NB4 (cell line): ENCODE data around the gene CCDC178.

ENCODE experiments used
- DNase-seq: peaks from one replicate; pipeline ENCODE4 v3.0.0; 2010; ENCODE audit warnings: low read depth
- H3K4me3 ChIP-seq: one replicate; pipeline ENCODE4 v1.5.1; 2011; ENCODE audit warnings: mild to moderate bottlenecking, low read depth, low read length, moderate library complexity
- MAX ChIP-seq: IDR thresholded peaks from 2 replicates; pipeline ENCODE4 v1.6.1; 2011; ENCODE audit warnings: low read depth, low read length
- MYC ChIP-seq: IDR thresholded peaks from 2 replicates; pipeline ENCODE4 v1.6.1; 2011; ENCODE audit warnings: low read depth, low read length
- POLR2A ChIP-seq: IDR thresholded peaks from 2 replicates; pipeline ENCODE4 v1.6.1; 2011; ENCODE audit warnings: mild to moderate bottlenecking; ENCODE audit not compliant: insufficient read length; ENCODE audit errors: extremely low read depth
- TF ChIP-seq, protein P1 (sequence below): IDR thresholded peaks from one replicate; pipeline ENCODE4 v1.5.1; 2012; ENCODE audit warnings: low read depth, low read length

The CCDC178 gene

GRCh38 chr18:32937597-32937996 is 502.9 kb downstream of the CCDC178 start:
- DNase-seq, result no peak
- TF ChIP-seq MYC, result no peak
- TF ChIP-seq MAX, result no peak
- no peak for TF ChIP-seq POLR2A
- TF ChIP-seq, protein P1, sequence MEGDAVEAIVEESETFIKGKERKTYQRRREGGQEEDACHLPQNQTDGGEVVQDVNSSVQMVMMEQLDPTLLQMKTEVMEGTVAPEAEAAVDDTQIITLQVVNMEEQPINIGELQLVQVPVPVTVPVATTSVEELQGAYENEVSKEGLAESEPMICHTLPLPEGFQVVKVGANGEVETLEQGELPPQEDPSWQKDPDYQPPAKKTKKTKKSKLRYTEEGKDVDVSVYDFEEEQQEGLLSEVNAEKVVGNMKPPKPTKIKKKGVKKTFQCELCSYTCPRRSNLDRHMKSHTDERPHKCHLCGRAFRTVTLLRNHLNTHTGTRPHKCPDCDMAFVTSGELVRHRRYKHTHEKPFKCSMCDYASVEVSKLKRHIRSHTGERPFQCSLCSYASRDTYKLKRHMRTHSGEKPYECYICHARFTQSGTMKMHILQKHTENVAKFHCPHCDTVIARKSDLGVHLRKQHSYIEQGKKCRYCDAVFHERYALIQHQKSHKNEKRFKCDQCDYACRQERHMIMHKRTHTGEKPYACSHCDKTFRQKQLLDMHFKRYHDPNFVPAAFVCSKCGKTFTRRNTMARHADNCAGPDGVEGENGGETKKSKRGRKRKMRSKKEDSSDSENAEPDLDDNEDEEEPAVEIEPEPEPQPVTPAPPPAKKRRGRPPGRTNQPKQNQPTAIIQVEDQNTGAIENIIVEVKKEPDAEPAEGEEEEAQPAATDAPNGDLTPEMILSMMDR, result no peak
- H3K4me3 ChIP-seq, result no peak overlapping the region

- no peak for DNase-seq
- H3K4me3 ChIP-seq, result no peak overlapping the region
- TF ChIP-seq, protein P1, result no peak
- TF ChIP-seq MYC, result no peak
- no peak for TF ChIP-seq POLR2A
- no peak for TF ChIP-seq MAX
These were observed 503.5 kb downstream of the CCDC178 start for GRCh38 chr18:32937066-32937465.

- TF ChIP-seq MYC, result no peak
- no peak for DNase-seq
- no peak overlapping the region for H3K4me3 ChIP-seq
These were observed 506.3 kb downstream of the CCDC178 start for GRCh38 chr18:32934201-32934600.

DNA sequence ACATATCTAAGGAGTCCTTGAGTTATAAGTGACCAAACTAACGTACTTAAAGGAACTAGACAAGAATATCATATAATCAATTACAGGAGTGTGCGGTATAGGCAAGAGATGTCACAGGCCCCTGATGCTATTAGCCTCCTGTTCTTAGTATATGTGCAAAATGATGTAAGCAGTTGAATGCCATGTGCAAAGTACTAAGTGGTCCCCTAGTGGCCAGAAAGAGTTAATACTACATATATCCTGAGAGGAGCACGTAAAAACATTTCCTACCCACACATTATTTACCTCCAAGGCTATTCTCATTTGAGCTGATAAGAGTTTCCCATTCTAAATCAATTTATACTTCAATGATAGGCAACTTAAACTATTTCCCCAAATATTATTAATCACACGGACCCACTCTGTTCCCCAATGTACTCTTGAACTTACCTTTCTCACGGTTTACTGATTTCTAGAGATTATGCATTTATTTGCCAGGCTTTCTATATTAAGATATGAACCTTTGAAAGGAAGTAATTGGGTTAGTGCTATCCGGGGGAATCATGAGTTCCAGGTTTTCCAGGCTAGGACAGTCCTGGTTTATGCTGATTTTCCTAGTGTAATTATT is 509.7 kb downstream of the CCDC178 start:
- DNase-seq, result peak; percentile 54
- TF ChIP-seq, protein P1, result peak; percentile 44
- TF ChIP-seq POLR2A, result no peak
- H3K4me3 ChIP-seq, result no peak overlapping the region

DNA sequence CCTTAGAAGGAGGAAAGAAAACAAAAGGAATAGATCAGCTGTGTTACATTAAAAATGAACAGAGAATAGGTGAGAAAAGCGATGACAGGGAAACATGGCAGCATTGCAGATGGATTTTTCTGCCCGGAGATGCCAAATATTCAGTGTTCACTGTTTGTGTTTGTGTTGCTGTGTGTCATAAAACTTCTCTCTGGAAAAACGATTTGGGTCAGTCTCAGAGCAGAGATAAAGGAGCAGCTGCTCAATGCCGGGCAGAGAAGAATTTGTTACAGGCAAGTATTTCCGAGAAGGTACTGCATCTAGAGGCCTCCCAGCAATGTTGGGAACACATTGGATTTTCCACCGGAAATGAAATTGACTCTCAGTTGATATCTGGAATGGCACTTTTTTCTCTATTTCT is 511.3 kb downstream of the CCDC178 start:
- no peak overlapping the region for H3K4me3 ChIP-seq
- TF ChIP-seq POLR2A (no peak), MYC (no peak), MAX (no peak)
- TF ChIP-seq, protein P1, result no peak
- no peak for DNase-seq

GRCh38 chr18:32922951-32923430 is 517.5 kb downstream of the CCDC178 start:
- peak; percentile 75 for DNase-seq

More at GRCh38 chr18:32922951-32923430, 517.5 kb downstream of the CCDC178 start:
- TF ChIP-seq POLR2A (no peak), MYC (no peak), MAX (no peak)
- TF ChIP-seq, protein P1, result no peak
- no peak overlapping the region for H3K4me3 ChIP-seq
